C4-2B (cell line): ENCODE measurements around the gene TMEM151A.
"Not testable (repeated sequence)": the region's sequence is repeated elsewhere in the genome, so short reads cannot be mapped to it uniquely, and the experiment has no call there.

Source experiments
- ZFX ChIP-seq: fragments of 450-650 bp; IDR thresholded peaks from 2 replicates; pipeline ENCODE4 v1.6.1; 2017
- TF ChIP-seq, protein P1 (sequence below): fragments of 450-650 bp; conservative IDR thresholded peaks from 2 replicates; pipeline ENCODE4 v1.5.1; 2017; ENCODE audit warnings: mild to moderate bottlenecking

DNA sequence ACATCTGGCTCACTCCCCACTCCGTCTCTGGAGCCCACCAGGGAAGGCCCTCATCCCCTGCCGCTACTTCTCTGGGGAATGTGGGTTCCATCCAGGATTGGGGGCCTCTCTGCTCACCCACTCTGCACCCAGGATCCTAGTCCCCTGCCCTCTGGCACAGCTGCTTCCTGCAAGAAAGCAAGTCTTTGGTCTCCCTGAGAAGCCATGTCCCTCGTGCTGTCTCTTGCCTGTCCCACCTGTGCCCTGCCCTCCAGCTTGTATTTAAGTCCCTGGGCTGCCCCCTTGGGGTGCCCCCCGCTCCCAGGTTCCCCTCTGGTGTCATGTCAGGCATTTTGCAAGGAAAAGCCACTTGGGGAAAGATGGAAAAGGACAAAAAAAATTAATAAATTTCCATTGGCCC lies 14.6 kb upstream of the TMEM151A start:
- TF ChIP-seq, protein P1, sequence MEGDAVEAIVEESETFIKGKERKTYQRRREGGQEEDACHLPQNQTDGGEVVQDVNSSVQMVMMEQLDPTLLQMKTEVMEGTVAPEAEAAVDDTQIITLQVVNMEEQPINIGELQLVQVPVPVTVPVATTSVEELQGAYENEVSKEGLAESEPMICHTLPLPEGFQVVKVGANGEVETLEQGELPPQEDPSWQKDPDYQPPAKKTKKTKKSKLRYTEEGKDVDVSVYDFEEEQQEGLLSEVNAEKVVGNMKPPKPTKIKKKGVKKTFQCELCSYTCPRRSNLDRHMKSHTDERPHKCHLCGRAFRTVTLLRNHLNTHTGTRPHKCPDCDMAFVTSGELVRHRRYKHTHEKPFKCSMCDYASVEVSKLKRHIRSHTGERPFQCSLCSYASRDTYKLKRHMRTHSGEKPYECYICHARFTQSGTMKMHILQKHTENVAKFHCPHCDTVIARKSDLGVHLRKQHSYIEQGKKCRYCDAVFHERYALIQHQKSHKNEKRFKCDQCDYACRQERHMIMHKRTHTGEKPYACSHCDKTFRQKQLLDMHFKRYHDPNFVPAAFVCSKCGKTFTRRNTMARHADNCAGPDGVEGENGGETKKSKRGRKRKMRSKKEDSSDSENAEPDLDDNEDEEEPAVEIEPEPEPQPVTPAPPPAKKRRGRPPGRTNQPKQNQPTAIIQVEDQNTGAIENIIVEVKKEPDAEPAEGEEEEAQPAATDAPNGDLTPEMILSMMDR, result not testable (repeated sequence)
- TF ChIP-seq ZFX, result not testable (repeated sequence)
